Measurements from ENCODE around the gene CFHR4.
"Not testable (repeated sequence)": the region's sequence is repeated elsewhere in the genome, so short reads cannot be mapped to it uniquely, and the experiment has no call there.

Gene CFHR4

GRCh38 chr1:196941474-196941873 is 53.6 kb downstream of the CFHR4 start:
- not testable (repeated sequence) for DNase-seq

GRCh38 chr1:196943568-196943967 is 55.7 kb downstream of the CFHR4 start, which contains the start of gene CFHR2:
CFHR2 (plus strand) TSS chr1:196943738; CDS start chr1:196943881, 143 bp downstream.
- DNase-seq: not testable (repeated sequence)

GRCh38 chr1:196951711-196952394 is 64.0 kb downstream of the CFHR4 start:
- DNase-seq: no peak

GRCh38 chr1:196954778-196955177 is 66.9 kb downstream of the CFHR4 start:
- no peak for DNase-seq

GRCh38 chr1:196955926-196956325 is 68.1 kb downstream of the CFHR4 start:
- DNase-seq: no peak

- DNase-seq: no peak
These were observed 73.0 kb downstream of the CFHR4 start for GRCh38 chr1:196960854-196961253.
